Fibroblast of the aortic adventitia (primary cell): ENCODE measurements around the gene MON2. TPM values are rescaled to one million over a fixed set of nuclear protein-coding genes. Genes with fewer than 3 reads are reported as not detected.

Source experiments
- DNase-seq: peaks from one replicate; pipeline ENCODE4 v3.0.0-alpha.2; 2010; ENCODE audit warnings: low read depth
- H3K4me3 ChIP-seq: 2 replicates; pipeline ENCODE4 v1.5.1; 2011; ENCODE audit warnings: low read depth, mild to moderate bottlenecking, control low read depth, low read length, moderate library complexity
- CTCF ChIP-seq: IDR thresholded peaks from 2 replicates; pipeline ENCODE4 v1.5.1; 2011; ENCODE audit warnings: mild to moderate bottlenecking, low read length, control low read depth, inconsistent platforms; ENCODE audit not compliant: insufficient read depth
- total RNA-seq: library from RNA; depleted of rRNA; stranded (reverse); fragments of >200 nt; gene quantifications from 2 replicates; pipeline ENCODE4 v1.2.3, GENCODE V29; 2012; ENCODE audit warnings: low replicate concordance

Gene MON2
- total RNA-seq, 1 donor: 66.1 TPM

GRCh38 chr12:62598846-62599245 lies 132.2 kb downstream of the MON2 start:
- TF ChIP-seq CTCF: no peak
- no peak for DNase-seq
- no peak overlapping the region for H3K4me3 ChIP-seq

GRCh38 chr12:62599854-62600437 lies 133.3 kb downstream of the MON2 start:
- DNase-seq: no peak
- no peak overlapping the region for H3K4me3 ChIP-seq
- peak; percentile 26 for TF ChIP-seq CTCF

- H3K4me3 ChIP-seq: peak overlapping the region; percentile 92
- DNase-seq: no peak
- TF ChIP-seq CTCF: no peak
Observed at GRCh38 chr12:62601765-62602164, 135.1 kb downstream of the MON2 start.

- H3K4me3 ChIP-seq: peak overlapping the region; percentile 92
- no peak for TF ChIP-seq CTCF
- DNase-seq: peak; percentile 91
Observed at GRCh38 chr12:62602255-62603060, 135.8 kb downstream of the MON2 start.

- H3K4me3 ChIP-seq: peak overlapping the region; percentile 92
- peak; percentile 81 for DNase-seq
- TF ChIP-seq CTCF: peak; percentile 53
Observed at GRCh38 chr12:62603061-62603810, 136.6 kb downstream of the MON2 start.

- H3K4me3 ChIP-seq: peak overlapping the region; percentile 92
- no peak for DNase-seq
- TF ChIP-seq CTCF: no peak
Observed at GRCh38 chr12:62603811-62604098, 137.1 kb downstream of the MON2 start.
